ENCODE data around the gene RECK. TPM values are rescaled to one million over a fixed set of nuclear protein-coding genes. Genes with fewer than 3 reads are reported as not detected.
"Not testable (repeated sequence)": the region's sequence is repeated elsewhere in the genome, so short reads cannot be mapped to it uniquely, and the experiment has no call there.

RECK gene
- total RNA-seq, 1 donor from 2014 or later = 5.4 TPM

- no peak overlapping the region for H3K4me3 ChIP-seq
- H3K9me3 ChIP-seq (replicated peaks) = peaks cover 4% of the 10 kb centered on the region
- DNase-seq = no peak
- no peak overlapping the region for H3K27ac ChIP-seq (replicated peaks)
- no peak for TF ChIP-seq CTCF (IDR thresholded peaks at IDR 0.05; ENCODE audit: borderline replicate concordance)
- intact Hi-C loops (cut with micrococcal nuclease) = no loop called here
- peaks cover 23% of the 10 kb centered on the region for H3K36me3 ChIP-seq
- H3K27me3 ChIP-seq (ENCODE audit: low read depth) = no peaks in the 10 kb centered on the region
- no peaks in the 10 kb centered on the region for H3K4me1 ChIP-seq
Measured at GRCh38 chr9:36082931-36083330, 46.2 kb downstream of the RECK start.

GRCh38 chr9:36086442-36086841, 49.7 kb downstream of the RECK start:
- peaks cover 23% of the 10 kb centered on the region for H3K36me3 ChIP-seq
- TF ChIP-seq CTCF (IDR thresholded peaks at IDR 0.05; ENCODE audit: borderline replicate concordance) = no peak
- intact Hi-C loops (cut with micrococcal nuclease) = no loop called here

GRCh38 chr9:36087054-36087453, 50.3 kb downstream of the RECK start:
- intact Hi-C loops (cut with micrococcal nuclease); H3K4me3 ChIP-seq; H3K27ac ChIP-seq (replicated peaks); DNase-seq; H3K27me3 ChIP-seq (ENCODE audit: low read depth); H3K9me3 ChIP-seq (replicated peaks): not testable (repeated sequence)
- H3K36me3 ChIP-seq = peaks cover 23% of the 10 kb centered on the region
- H3K4me1 ChIP-seq = peaks cover 19% of the 10 kb centered on the region

More at GRCh38 chr9:36086442-36086841, 49.7 kb downstream of the RECK start:
- Histone ChIP-seq H3K9me3 (replicated peaks) (peaks cover 4% of the 10 kb centered on the region), H3K4me3 (no peak overlapping the region), H3K27ac (replicated peaks) (no peak overlapping the region), H3K4me1 (peaks cover 13% of the 10 kb centered on the region), H3K27me3 (ENCODE audit: low read depth) (no peaks in the 10 kb centered on the region)
- DNase-seq = no peak

- DNase-seq = no peak
- intact Hi-C loops (cut with micrococcal nuclease) = no loop called here
- Histone ChIP-seq H3K27ac (replicated peaks) (no peak overlapping the region), H3K27me3 (ENCODE audit: low read depth) (no peaks in the 10 kb centered on the region), H3K4me1 (peaks cover 20% of the 10 kb centered on the region), H3K9me3 (replicated peaks) (peaks cover 4% of the 10 kb centered on the region), H3K4me3 (no peak overlapping the region), H3K36me3 (peaks cover 23% of the 10 kb centered on the region)
- no peak for TF ChIP-seq CTCF (IDR thresholded peaks at IDR 0.05; ENCODE audit: borderline replicate concordance)
Measured at GRCh38 chr9:36088020-36088419, 51.3 kb downstream of the RECK start.

GRCh38 chr9:36091026-36091953, 54.6 kb downstream of the RECK start:
- intact Hi-C loops (cut with micrococcal nuclease) = no loop called here
- no peak overlapping the region for H3K4me3 ChIP-seq
- peak overlapping the region; percentile 58 for H3K27ac ChIP-seq (replicated peaks)
- peaks cover 8% of the 10 kb centered on the region for H3K36me3 ChIP-seq
- no peak for TF ChIP-seq CTCF (IDR thresholded peaks at IDR 0.05; ENCODE audit: borderline replicate concordance)
- H3K9me3 ChIP-seq (replicated peaks) = peaks cover 4% of the 10 kb centered on the region
- no peaks in the 10 kb centered on the region for H3K27me3 ChIP-seq (ENCODE audit: low read depth)
- peaks cover 20% of the 10 kb centered on the region for H3K4me1 ChIP-seq
- DNase-seq = no peak

- no peak for TF ChIP-seq CTCF (IDR thresholded peaks at IDR 0.05; ENCODE audit: borderline replicate concordance)
- Histone ChIP-seq H3K27me3 (ENCODE audit: low read depth) (no peaks in the 10 kb centered on the region), H3K4me1 (peaks cover 20% of the 10 kb centered on the region), H3K36me3 (peaks cover 1% of the 10 kb centered on the region), H3K27ac (replicated peaks) (peak overlapping the region; percentile 58), H3K9me3 (replicated peaks) (peaks cover 2% of the 10 kb centered on the region), H3K4me3 (no peak overlapping the region)
- intact Hi-C loops (cut with micrococcal nuclease) = no loop called here
- DNase-seq = no peak
Measured at GRCh38 chr9:36092014-36092413, 55.3 kb downstream of the RECK start.
